H1 (cell line): ENCODE data around the gene ANXA9. TPM values are rescaled to one million over a fixed set of nuclear protein-coding genes. Genes with fewer than 3 reads are reported as not detected.
A peak's percentile ranks its signal among the peaks of the same experiment; 100 is the strongest.

ENCODE experiments used
- ASH2L ChIP-seq: fragments of 200-600, 300-600 bp; sonication (generic); IDR thresholded peaks from one replicate; pipeline ENCODE4 v1.7.1; 2017; ENCODE audit warnings: low read length
- BACH1 ChIP-seq: IDR thresholded peaks from 2 replicates; pipeline ENCODE4 v1.6.1; 2012; ENCODE audit warnings: low read length, improper control_type of control experiment
- EZH2 ChIP-seq: fragments of 200-600 bp; sonication (generic); IDR thresholded peaks from 2 replicates; pipeline ENCODE4 v1.7.1; 2012; ENCODE audit warnings: low read depth, mild to moderate bottlenecking, moderate library complexity, low read length, inconsistent platforms; ENCODE audit not compliant: severe bottlenecking
- HDAC6 ChIP-seq: IDR thresholded peaks from one replicate; pipeline ENCODE4 v1.7.1; 2012; ENCODE audit warnings: low read depth, mild to moderate bottlenecking, inconsistent platforms, low read length, moderate library complexity
- KDM1A ChIP-seq: fragments of 200-600, 300-600 bp; sonication (generic); IDR thresholded peaks from 2 replicates; pipeline ENCODE4 v1.7.1; 2016; ENCODE audit warnings: mild to moderate bottlenecking, low read length, borderline replicate concordance
- POLR2A ChIP-seq, 2 experiments: IDR thresholded peaks; 1 replicate in 1 of 2; 2 replicates in 1 of 2; pipeline ENCODE4 v1.6.1; 2011; ENCODE audit warnings: low read depth in 2 of 2, low read length in 2 of 2, mild to moderate bottlenecking in 2 of 2; ENCODE audit errors: control extremely low read depth in 1 of 2
- RAD21 ChIP-seq, 2 experiments: IDR thresholded peaks in 1 of 2; conservative IDR thresholded peaks in 1 of 2; 2 replicates each; pipeline ENCODE4 v1.6.1; 2011; ENCODE audit warnings: low read depth in 2 of 2, low read length in 2 of 2, improper control_type of control experiment in 1 of 2, inconsistent platforms in 1 of 2, mild to moderate bottlenecking in 1 of 2, moderate library complexity in 1 of 2
- RBBP5 ChIP-seq: IDR thresholded peaks from 2 replicates; pipeline ENCODE4 v1.7.1; 2012; ENCODE audit warnings: low read depth, mild to moderate bottlenecking, inconsistent platforms, low read length, moderate library complexity, borderline replicate concordance
- RFX5 ChIP-seq: IDR thresholded peaks from 2 replicates; pipeline ENCODE4 v1.6.1; 2011; ENCODE audit warnings: low read depth, low read length, improper control_type of control experiment, borderline replicate concordance
- SP1 ChIP-seq: IDR thresholded peaks from 2 replicates; pipeline ENCODE4 v1.6.1; 2011; ENCODE audit warnings: low read depth, low read length
- SP2 ChIP-seq: IDR thresholded peaks from 2 replicates; pipeline ENCODE4 v1.6.1; 2012; ENCODE audit warnings: mild to moderate bottlenecking, low read length, inconsistent platforms
- polyA plus RNA-seq, 7 experiments: library from polyadenylated mRNA; depleted of rRNA in 3 of 7; stranded (reverse) in 5 of 7; unstranded in 2 of 7; fragments of >200 nt in 5 of 7; fragments of 200-250 nt in 2 of 7; gene quantifications; 1 replicate in 5 of 7; 2 replicates in 1 of 7; 4 replicates in 1 of 7; pipeline versions ENCODE4 v1.2.1 to v1.2.3, GENCODE V29; 2011 to 2013; ENCODE audit warnings: missing spikeins in 2 of 7, mixed read lengths in 2 of 7
- total RNA-seq: library from RNA; stranded (reverse); fragmentation: NEBNext Ultra II Directional; extraction: Animal tissue kit (Norgen Biotek cat#: 25700); gene quantifications from 2 replicates; pipeline ENCODE4 v1.2.1, GENCODE V29; 2021
- TF ChIP-seq, protein P1 (sequence below): IDR thresholded peaks from 2 replicates; pipeline ENCODE4 v1.6.1; 2012; ENCODE audit warnings: low read length, inconsistent platforms

Gene ANXA9
- total and polyA plus RNA-seq, 2 of the 8 experiments (the other 6 are each of a cell fraction or from before 2014, with no cell fraction given) = 1.8 to 3.5 TPM

DNA sequence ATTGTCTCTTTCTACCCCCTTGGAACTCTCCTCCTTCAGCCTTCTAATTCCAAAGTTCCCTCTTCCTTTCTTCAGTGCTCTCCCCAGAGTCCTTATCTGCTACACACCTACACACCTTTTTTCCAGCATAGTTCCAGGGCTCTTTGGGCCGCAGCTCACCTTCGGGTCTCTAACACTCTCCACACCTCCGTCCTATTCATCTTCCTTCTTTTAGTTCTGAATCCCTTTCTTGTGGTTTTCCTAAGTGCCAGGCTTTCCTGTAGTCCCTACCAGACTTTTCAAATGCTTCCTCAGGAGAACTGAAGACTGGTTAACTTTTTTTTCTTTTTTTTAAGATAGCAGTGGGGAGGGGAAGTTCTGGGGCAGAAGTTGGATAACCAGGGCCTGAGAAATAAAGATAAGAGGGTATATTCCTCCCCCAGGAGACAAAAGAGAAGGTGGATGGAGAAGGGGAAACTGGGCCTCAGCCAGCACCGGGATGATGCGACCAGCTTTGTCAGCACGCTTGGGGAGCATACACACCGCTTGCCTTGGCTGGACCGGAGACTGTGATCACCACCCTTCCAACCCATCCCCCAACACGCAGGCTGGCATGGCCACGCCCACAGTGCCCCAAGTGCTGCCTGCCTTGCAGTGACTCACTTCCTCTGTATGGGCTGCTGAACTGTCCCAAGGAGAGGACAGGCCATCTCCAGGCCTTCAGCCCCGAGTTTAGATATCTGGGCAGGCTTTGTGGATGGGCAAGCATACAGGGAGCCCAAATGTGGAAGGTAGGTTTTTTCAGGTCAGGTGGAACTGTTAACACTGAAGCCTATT, 5.0 kb upstream of the ANXA9 start (continued):
- TF ChIP-seq, protein P1, sequence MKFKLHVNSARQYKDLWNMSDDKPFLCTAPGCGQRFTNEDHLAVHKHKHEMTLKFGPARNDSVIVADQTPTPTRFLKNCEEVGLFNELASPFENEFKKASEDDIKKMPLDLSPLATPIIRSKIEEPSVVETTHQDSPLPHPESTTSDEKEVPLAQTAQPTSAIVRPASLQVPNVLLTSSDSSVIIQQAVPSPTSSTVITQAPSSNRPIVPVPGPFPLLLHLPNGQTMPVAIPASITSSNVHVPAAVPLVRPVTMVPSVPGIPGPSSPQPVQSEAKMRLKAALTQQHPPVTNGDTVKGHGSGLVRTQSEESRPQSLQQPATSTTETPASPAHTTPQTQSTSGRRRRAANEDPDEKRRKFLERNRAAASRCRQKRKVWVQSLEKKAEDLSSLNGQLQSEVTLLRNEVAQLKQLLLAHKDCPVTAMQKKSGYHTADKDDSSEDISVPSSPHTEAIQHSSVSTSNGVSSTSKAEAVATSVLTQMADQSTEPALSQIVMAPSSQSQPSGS = no peak
- TF ChIP-seq SP1 (peak; percentile 62; the same call in 1 of the 2 replicates), RFX5 (no peak), RBBP5 (no peak), POLR2A (IDR thresholded peaks at IDR 0.05; ENCODE audit: control extremely low read depth in 1 of 2, low read depth in 2 of 2, low read length in 2 of 2) (no peak; a peak in 1 of 3 replicates), HDAC6 (no peak), RAD21 (IDR thresholded peaks at IDR 0.05 in 1 of 2, conservative IDR thresholded peaks at IDR 0.05 in 1 of 2; ENCODE audit: low read depth in 2 of 2, low read length in 2 of 2) (no peak), SP2 (no peak), BACH1 (no peak), ASH2L (no peak), EZH2 (no peak), KDM1A (no peak)
